GF-D8 (cell line): Measurements from ENCODE around the gene MAGI2.

Source experiments
- DNase-seq: peaks from one replicate; lab custom pipeline; 2025; lab: John Stamatoyannopoulos, UW

Gene MAGI2

DNA sequence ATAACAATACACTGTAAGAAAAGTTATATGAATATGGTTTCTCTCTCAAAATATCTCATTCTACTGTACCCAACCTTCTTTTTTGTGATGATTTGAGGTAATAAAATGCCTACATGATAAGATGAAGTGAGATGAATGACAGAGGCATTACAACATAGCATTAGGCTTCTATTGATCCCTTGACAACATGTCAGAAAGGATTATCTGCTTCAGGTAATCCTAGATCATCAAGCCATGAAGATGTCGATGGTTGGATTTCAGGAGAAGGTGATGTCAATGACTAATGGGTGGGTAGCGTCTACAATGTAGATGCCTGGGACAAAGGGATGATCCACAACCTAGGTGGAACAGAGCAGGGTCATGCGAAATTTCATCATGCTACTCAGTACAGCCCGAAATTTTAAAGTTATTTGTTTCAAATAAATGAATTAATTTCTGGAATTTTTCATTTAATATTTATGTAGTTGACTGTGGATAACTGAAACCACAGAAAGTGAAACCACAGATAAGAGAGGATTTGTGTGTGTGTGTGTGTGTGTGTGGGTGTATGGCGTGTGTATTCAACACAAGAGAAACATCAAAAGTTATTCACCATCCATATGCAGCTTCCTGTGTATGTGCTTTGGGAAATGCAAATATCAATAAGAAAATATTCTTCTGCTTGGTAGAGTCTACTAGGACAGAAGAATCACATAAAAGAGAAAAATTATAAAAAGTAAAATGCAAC is 77.0 kb downstream of the MAGI2 start:
- DNase-seq, result no peak

DNA sequence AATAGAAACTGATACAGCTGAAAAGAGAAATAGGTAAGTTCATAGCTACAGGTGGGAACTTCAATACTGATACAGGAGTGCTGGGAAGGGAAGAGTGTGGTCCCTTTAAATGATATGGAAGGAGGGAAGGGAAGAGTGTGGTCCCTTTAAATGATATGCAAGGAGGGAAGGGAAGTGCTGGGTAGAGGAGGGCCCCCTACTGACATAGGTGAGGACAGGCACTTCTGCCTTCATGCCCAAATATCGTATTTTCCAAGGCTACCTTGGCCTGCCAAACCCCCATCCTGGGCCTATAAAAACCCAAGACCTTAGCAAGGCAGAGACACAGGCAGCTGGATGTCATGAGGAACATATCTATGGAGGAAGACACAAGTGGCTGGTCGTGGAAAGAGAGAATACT is 92.3 kb downstream of the MAGI2 start:
- no peak for DNase-seq

DNA sequence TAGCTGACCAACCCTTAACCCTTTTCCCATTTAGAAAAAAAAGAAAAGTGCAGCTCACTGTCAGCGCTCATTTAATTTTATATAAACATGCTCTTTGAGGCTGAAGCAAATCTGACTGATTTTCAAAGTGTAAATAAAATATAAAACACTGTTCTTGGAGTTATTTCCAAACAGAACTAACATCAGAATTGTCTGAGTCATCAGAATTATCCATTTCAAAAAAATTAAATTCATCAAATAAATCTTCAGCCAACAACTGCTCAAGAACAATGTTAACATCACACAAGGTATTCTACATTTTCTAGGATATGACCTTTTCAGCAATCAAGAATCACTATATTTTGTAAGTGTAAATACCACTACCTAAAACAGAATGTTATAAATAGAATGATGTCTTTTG is 93.6 kb downstream of the MAGI2 start:
- DNase-seq, result no peak

DNA sequence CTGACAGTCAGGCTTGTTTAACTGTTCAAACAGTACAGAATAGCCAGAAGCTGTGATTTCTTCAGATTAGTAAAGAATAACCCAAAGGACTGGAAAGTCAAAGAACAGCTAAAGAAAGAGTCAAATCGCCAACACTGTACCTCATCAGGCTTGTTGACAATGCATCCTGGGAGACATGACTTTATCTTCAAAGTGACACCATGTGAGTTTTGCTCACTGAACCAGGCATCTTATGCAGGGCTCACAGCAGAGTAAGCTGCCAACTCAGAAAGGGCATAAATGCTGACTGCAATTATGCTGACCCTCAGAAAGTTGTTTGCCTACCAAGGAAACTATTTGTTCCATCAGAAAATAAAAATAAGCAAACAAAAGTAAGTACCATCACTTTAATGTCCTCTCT is 96.4 kb downstream of the MAGI2 start:
- no peak for DNase-seq

DNA sequence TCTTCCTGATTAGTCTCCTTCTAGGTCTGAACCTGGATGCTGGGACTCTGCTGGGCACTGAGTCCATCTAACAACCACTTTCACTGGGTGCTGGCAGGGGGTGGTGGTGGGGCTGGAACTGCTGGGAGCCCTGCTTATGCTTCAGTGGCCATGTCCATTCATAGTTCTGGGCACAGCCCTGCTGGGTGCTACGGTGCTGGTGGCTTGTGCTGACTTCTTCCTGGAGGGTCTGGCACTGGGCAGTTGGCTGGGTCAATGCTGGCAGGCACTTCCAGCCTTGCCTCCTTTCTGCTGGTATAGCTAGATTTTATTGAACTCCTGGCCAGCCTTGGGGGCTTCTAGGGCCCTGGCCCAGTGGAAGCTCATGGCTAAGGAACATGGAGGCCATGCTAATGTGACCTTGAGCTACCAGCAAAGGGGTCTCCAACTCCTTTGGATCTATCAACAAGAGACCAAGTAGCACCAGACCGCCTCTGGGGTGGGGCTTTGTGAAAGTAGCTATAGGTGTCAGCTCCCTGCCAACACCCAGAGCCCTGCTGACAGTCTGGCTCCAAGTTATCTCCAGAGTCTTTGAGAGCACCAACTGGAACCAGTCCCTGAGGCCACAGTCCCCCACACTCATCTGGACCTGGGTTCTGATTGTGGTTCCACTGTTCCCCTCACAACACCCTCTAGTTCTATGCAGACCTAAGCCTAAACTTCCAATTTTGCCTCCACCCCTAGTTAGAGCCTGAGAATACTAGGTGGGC is 99.6 kb downstream of the MAGI2 start:
- DNase-seq, result no peak

DNA sequence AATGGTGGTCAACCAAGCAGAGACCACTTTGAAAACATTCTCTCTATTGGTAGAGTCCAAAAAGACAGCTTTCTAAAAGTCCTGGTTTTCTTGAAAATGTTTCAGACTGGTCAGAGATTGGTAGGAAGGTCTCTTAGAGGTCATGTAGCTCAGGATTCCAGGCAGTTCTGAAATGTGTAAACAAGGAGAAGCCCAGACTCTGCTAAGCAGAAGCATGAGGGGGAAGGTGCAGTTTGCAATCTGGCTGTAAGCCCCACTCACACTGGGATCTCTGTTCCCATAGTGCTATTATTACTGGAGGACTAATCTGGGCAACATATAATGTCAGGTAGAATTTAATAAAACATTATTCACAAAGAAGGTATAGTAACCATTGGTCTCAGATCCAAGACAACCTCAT is 101.1 kb downstream of the MAGI2 start:
- DNase-seq, result no peak

DNA sequence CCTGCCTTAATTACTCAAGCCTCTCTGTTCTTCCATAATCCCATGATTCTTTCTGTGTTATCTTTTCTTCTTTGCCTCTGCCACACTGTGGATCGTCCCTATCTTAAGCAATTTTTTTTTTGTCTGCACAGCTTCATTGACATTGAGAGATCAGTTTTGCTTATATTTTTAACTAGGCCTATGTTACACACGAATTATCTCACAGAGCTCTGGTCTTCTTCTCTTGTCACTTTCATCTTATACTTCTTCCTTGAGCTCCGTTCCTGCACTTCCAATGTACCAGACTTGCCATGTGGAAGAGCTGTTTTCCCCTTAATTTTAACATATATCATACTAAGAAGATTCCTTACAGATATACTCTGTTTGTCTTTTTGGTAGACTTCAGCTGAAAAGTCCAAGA is 106.1 kb downstream of the MAGI2 start:
- DNase-seq, result no peak

DNA sequence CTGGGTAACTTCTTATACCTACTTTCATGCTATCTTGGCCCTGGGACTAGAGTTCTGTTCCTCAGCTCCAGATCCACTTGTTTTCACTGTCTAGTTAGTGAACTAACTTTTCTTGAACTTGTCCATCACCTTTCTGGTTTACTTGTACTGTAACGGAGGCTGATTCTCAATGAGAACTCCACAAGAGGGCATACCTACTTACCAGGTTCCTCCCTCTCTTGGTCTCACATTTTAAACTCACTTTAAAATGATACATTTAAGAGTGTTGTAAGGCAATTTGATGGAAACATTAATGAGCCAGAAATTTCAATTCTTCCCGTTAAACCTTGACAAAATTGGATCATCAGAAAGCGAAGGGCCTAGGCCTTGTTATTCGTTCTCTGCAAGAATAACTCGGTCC is 111.6 kb downstream of the MAGI2 start:
- DNase-seq, result no peak

DNA sequence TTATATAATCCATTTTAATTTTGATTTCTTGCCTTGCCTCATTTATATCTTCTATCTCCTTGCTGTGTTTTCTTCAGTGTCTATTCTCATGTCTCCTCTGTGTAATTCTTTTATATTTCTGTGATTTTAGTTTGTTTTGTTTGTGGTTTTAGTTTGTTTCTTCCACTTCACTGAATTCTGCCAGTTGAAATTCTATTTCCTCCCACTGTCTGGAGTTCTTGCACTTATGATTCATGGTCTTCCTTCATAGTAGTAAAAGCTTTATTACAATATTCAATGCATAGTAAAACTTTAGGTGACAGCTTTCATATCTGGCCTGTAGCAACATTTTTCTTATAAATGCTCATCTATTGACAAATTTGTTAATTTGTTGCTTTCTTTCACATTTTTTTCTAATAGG is 113.3 kb downstream of the MAGI2 start:
- DNase-seq, result no peak

DNA sequence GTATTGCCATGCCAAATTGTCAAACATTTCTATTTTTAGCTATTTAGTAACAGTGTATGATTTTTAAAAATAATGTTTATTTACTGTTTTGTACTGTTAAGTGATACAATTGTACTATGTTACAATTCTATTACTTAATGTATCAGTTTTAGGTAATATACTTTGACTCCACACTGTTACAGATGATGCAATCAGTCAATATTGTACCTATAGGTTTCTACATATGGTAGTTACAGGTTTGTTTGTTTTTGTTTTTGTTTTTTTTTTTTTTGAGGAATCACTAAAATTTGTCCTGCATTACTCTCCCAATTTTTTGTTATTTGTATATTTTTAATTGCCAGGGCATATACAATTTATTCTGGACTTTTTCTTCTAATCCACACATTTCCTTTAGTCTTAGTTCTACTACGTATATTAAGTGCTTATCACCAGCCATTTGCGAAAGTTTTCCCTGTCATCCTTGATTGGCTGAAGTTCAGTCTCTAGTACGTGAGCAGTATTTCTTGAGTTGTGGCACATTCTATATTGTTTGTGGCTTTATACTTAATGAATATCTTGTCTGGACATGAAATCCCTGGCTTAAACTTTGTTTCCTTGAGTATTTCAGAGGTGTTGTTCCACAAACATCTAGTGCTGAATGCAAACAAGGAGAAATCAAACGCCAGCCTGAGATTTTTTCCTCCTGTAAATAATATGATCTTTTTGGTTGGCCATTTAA is 114.1 kb downstream of the MAGI2 start:
- no peak for DNase-seq

DNA sequence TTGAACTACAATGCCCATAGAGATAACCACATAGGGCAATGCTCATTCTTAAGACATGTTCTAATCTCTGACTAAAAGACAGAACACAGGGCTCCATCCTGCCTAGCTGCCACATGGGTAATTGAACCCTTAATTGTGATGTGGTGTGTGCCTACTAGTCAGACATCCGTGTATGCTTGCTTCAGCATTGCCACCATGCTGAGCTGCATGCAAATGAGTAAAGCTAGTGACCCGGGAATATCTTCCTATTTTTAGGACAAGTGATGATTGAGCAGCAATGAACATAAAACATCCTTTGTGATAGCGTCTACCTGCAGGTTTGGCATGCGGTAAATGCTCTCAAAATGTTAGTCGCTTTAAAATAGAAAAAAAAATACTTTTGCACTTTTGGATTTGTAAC is 115.8 kb downstream of the MAGI2 start:
- DNase-seq, result no peak

DNA sequence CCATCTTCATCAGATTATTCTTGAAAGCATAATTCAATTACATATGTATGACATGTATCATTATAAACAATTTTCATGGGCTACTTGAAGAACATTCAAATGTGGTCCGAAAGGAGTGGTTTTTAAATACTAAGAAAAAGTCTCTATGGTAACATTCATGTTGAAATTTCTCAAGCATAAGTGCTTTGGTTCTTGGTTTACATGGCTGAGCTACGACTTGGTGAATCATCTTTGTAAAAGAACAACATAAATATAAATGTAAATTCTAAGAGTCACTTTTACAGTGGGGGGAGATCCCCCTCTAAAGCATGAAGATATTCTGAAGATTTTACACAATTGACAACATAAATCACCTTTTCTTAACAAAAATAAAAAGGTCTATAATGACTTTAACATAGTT is 118.6 kb downstream of the MAGI2 start:
- no peak for DNase-seq

DNA sequence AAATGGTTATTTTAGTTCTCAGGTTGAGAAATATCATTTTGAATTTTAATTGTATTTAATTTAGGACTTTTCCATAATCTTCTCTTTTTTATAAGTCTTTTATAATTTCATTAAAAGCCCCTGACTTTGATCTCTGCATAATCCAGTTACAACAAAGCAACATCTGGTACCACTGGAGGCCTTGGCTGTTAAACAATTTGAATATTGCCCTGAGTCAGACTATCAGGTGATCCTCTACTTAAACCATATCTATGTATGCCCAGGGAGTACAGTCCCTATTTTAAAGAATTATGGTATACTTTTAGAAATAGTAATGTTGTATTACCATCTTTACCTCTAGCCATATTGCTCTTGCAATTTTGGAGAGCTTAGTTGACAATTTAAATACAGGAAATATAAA is 119.1 kb downstream of the MAGI2 start:
- DNase-seq, result no peak

DNA sequence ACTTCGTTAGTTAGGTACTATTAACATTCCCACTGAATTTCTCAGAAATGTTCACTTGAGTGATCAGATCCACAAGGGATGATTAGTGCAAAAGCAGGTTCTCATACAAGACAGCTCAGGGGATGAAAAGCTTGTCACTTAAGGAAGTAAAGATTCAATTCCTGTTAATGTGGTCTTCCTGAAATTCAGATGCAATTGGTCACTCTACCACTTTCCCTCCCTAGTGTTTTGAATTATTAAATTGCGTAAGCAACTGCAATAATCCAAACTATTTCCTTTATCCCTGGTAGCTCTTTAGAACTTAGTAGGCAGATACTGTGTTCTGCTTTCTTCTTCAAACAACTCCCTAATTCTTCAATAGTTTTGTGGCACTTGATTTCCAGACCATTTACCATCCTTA is 121.4 kb downstream of the MAGI2 start:
- no peak for DNase-seq

DNA sequence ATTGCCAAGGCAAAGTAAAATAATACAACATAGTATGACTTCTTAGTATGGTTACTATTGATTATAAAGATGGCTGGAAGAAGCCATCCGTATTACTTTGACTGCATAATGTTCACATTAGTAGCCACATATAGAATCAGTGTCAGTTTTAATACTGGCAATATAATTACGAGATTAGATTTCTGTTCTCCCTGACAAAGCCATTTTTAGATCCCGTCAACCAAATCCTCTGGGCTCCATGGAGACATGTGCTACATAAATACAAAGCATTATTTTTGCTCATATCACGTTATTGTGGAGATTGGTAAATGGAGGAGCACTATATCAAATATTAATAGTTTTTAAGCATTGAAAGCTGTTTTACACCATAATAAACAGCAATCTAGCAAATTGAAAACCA is 124.0 kb downstream of the MAGI2 start:
- DNase-seq, result no peak

DNA sequence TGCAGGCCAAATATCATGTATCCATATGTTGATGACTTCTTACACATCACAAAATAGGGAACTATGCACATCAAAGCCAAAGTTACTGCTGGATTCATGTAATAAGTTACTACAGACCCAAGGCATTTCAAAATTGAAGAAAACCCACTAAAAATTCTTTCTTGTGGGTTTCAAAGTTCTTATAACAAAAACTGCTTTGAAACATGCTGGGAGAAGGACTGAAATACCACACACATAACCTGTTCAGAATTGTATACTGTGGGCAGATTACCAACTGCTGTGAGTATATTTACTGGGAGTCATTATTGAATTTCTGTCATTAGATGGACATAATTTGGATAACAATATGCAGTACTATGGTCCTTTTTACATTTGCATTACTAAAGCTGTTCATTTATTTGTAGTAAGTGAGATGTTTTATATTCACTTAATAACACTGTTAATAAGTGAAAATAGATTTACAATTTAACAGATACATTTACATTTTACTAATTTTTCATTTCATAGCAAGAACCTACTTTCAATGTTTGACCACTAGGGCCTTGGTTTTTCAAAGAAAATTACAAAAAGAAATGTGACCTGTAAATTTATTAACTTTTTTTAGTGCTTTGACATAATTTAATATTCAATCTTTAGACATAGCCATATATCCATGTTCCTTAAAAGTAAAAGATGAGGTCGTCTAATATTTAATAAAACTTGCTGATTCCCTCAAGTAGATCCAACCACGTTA is 132.6 kb downstream of the MAGI2 start:
- no peak for DNase-seq

DNA sequence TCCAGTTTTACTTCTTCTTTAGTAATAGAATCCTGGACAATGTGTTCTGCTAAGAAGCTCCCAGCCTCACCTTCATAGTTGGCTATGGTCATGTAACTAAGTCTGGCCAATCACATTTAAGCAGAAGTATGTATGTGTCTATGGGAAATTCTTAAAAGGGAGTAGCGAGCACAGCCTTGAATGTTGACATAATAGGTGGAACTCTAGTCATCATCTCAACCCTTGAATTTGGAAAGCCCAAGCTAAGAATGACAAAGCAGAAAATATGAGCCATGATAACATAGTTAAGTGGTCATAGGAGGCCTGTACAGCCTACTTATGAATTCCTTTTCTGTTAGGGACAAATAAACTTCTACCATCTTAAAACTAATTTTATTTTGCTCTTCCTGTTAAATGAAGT is 134.1 kb downstream of the MAGI2 start:
- no peak for DNase-seq

DNA sequence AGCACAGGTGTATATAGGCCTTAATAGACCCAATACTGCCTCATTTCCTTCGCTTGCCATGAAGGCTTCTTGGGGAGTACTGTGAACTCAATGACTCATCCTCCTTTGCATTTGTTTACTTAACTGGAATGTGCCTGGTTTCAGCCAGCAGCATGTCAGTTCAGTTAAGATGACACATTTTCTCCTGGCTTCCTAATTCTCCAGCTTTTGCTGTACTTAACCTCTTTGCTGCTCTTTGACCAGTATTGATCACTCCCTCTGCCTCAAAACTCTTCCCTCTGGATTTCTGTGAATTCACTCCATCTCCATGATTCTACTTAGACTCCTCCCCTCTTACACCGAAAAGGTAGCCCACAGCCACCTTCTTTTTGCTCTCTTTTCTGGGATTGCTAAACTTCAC is 135.7 kb downstream of the MAGI2 start:
- DNase-seq, result no peak

DNA sequence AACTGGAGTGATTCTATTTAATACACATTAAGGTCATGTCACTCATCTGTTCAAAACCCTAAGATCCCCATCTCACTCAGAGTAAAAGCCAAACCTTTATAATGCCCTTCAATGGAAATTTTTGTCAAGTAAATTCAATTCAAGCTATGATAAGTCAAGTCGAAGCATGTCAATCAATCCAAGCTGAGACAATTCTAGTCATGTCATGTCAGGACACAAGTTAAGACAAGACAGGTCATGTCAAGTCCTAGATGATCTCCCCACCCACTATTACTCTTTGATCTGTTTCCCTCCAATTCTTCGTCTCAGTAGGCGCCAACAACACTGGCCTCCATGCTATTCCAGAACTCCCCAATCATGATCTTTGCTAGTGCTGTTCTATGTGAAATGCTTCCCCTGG is 141.4 kb downstream of the MAGI2 start:
- no peak for DNase-seq

DNA sequence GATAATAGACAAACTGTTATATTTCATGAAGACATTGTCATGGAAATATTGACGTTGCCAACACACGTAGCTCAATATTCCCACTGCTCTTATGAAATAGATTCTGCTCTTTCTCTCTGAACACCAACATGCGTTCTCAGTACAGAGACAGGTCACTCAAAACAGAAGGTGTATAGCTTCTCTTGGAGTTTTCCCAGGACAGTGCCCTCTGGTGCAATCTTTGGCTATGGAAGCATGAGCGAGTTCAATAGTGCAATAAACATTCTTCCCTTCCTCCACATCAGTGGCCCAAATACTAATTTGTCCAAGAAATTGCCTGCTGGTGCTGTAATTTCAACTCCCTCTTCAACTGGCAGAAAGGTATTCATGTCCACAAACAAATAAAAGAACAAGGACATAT is 145.3 kb downstream of the MAGI2 start:
- DNase-seq, result no peak

DNA sequence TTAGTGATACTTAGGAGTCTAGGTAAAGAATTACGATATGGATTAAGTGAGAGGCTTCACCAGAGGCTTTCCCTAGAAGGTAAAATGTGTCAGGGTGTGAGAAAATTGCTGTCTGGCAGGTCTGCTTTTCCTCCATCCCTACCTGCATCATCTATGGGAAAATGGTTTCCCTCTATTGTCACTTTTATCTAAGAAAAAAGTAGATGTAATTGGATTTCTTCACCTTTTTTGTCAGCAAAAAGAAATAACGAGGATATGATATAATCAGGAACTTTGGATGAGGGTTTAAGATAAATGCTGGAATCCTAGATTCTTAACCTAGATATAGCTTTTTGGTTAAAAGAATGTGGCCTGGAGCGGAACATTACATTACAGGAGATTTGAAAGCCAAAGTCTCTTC is 146.1 kb downstream of the MAGI2 start:
- DNase-seq, result no peak

DNA sequence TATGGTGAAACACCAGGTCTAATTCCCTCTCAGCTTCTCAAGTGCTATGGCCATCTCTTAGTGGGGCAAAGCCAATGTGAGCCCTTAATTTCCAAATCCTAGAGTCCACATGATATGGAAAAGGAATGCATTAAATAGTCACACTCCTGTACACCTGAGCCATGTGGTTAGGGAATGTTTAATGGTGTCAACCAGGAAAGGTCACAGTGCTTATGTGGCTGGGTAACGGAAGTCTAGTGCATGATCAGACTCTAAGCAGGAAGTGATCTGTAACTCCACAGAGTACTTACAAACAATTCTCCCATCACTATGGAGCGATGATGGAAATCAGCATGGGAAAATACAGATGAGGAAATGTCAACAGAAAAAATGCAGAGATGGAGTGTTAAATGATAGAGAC is 148.8 kb downstream of the MAGI2 start:
- DNase-seq, result no peak

DNA sequence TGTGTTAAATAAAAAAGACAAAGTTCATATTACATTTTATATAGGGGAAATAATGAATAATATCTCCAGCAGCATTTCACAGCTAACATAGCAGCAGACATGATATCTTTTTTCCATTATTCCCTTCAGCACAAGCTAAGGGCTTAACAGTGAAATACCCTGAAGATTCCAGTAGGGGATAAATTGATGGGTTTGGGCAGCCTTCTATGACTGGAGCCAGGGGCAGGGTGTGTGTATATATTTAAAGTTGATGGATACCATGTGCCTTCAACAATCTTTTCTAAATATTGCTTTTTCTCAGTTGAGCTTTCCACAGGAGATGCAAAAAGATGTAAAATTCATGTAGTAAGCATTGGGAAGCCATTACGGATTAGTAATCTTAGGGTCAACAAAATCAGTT is 151.2 kb downstream of the MAGI2 start:
- no peak for DNase-seq
